ENCODE measurements around the gene VWF.
"Not testable (repeated sequence)": the region's sequence is repeated elsewhere in the genome, so short reads cannot be mapped to it uniquely, and the experiment has no call there.

VWF gene

GRCh38 chr12:6124411-6125309, at the start of gene VWF:
TSS of gene VWF (minus strand) at chr12:6124670. CDS start at chr12:6123196, 1,474 bp downstream.
- no peak for DNase-seq (ENCODE audit: low read depth in 2 of 2)

- DNase-seq (ENCODE audit: low read depth in 2 of 2), result no peak
These were observed 48.4 kb upstream of the VWF start for GRCh38 chr12:6172862-6173261.

GRCh38 chr12:6172086-6172485, 47.6 kb upstream of the VWF start:
- DNase-seq (ENCODE audit: low read depth in 2 of 2), result no peak

- DNase-seq (ENCODE audit: low read depth in 2 of 2), result no peak
These were observed 47.0 kb upstream of the VWF start for GRCh38 chr12:6171409-6172015.

GRCh38 chr12:6167327-6168280, 43.1 kb upstream of the VWF start:
- peak; percentile 41 to 50 for DNase-seq (ENCODE audit: low read depth in 2 of 2)

GRCh38 chr12:6166808-6167207, 42.3 kb upstream of the VWF start:
- DNase-seq (ENCODE audit: low read depth in 2 of 2), result no peak

- no peak for DNase-seq (ENCODE audit: low read depth in 2 of 2)
These were observed 40.9 kb upstream of the VWF start for GRCh38 chr12:6165395-6165794.

- DNase-seq (ENCODE audit: low read depth in 2 of 2), result no peak
These were observed 39.1 kb upstream of the VWF start for GRCh38 chr12:6163416-6164060.

- DNase-seq (ENCODE audit: low read depth in 2 of 2), result no peak
These were observed 36.8 kb upstream of the VWF start for GRCh38 chr12:6161124-6161882.

- DNase-seq (ENCODE audit: low read depth in 2 of 2), result not testable (repeated sequence)
These were observed 35.7 kb upstream of the VWF start for GRCh38 chr12:6160049-6160649.

GRCh38 chr12:6159166-6160011, 34.9 kb upstream of the VWF start:
- DNase-seq (ENCODE audit: low read depth in 2 of 2), result not testable (repeated sequence)

GRCh38 chr12:6158749-6159148, 34.3 kb upstream of the VWF start:
- no peak for DNase-seq (ENCODE audit: low read depth in 2 of 2)

GRCh38 chr12:6158255-6158654, 33.8 kb upstream of the VWF start:
- DNase-seq (ENCODE audit: low read depth in 2 of 2), result no peak

GRCh38 chr12:6157482-6157881, 33.0 kb upstream of the VWF start:
- DNase-seq (ENCODE audit: low read depth in 2 of 2), result no peak

- no peak for DNase-seq (ENCODE audit: low read depth in 2 of 2)
These were observed 30.4 kb upstream of the VWF start for GRCh38 chr12:6154730-6155459.

GRCh38 chr12:6148722-6149121, 24.3 kb upstream of the VWF start:
- not testable (repeated sequence) for DNase-seq (ENCODE audit: low read depth in 2 of 2)

GRCh38 chr12:6148061-6148460, 23.6 kb upstream of the VWF start:
- no peak for DNase-seq (ENCODE audit: low read depth in 2 of 2)

- no peak for DNase-seq (ENCODE audit: low read depth in 2 of 2)
These were observed 22.5 kb upstream of the VWF start for GRCh38 chr12:6146951-6147350.

GRCh38 chr12:6146509-6146908, 22.0 kb upstream of the VWF start:
- no peak for DNase-seq (ENCODE audit: low read depth in 2 of 2)
